IPS-NIHi11 (cell line): ENCODE measurements around the gene DCAF4.
A peak's percentile ranks its signal among the peaks of the same experiment; 100 is the strongest.
"Not testable (repeated sequence)": the region's sequence is repeated elsewhere in the genome, so short reads cannot be mapped to it uniquely, and the experiment has no call there.

ENCODE experiments used
- DNase-seq: peaks from one replicate; pipeline ENCODE4 v3.0.0; 2012; ENCODE audit warnings: mixed read lengths, low spot score

Gene DCAF4

GRCh38 chr14:72932893-72933292 lies 6.6 kb downstream of the DCAF4 start:
- no peak for DNase-seq

GRCh38 chr14:72939630-72940029 lies 13.4 kb downstream of the DCAF4 start:
- DNase-seq, result no peak

- DNase-seq, result no peak
These were observed 15.2 kb downstream of the DCAF4 start for GRCh38 chr14:72941286-72941985.

- peak; percentile 33 for DNase-seq
These were observed 16.7 kb downstream of the DCAF4 start for GRCh38 chr14:72942934-72943333.

DNA sequence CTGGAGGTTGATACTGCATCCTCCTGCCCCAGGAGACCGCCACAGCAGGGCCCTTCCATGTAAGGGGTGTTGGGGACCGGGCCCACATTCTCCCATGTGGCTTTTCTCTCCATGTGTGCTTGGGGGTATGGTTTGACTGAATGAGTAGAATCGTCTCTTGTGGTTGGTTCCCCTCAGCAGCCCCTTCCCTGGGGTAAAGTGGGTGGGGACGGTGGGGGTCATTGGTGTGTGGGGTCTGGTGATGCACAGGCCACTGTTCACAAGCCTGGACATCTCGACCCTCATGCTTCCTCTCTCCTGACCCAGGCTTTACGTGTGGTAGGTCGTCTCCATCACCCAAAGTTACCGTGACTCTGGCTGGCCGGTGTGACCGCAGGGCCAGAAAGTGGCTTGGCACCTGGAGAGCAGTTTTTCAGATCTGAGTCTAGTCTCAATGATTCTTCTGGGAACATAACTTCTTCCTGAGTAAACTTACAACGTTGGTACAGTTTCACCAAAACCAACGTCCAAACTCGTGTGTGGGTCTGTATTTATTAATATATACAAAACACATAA lies 17.7 kb downstream of the DCAF4 start:
- DNase-seq, result no peak

- no peak for DNase-seq
These were observed 19.2 kb downstream of the DCAF4 start for GRCh38 chr14:72945356-72946027.

DNA sequence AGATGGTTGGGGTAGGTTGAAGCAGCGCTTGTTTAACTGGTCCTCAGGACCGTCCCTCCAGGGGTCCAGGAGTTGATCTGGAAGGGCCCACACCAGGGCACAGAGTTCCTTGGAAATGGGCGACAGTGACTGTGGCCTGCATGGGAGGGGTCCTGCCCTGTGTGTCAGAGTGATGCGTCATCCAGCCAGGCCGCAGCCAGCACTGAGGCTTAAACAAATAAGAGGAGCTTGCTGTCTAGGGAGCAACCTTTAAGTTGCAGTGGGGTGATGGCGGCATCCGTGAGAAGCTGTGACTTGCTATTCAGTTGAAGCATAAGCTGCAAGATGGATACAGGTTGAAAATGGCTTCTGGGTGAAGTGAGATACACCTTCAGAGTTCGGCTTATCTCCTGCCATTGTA lies 20.2 kb downstream of the DCAF4 start:
- DNase-seq, result no peak

GRCh38 chr14:72947366-72948160 lies 21.3 kb downstream of the DCAF4 start:
- no peak for DNase-seq

- DNase-seq, result peak; percentile 68
These were observed 22.3 kb downstream of the DCAF4 start for GRCh38 chr14:72948481-72949138.

- no peak for DNase-seq
These were observed 25.9 kb downstream of the DCAF4 start for GRCh38 chr14:72952171-72952570.

DNA sequence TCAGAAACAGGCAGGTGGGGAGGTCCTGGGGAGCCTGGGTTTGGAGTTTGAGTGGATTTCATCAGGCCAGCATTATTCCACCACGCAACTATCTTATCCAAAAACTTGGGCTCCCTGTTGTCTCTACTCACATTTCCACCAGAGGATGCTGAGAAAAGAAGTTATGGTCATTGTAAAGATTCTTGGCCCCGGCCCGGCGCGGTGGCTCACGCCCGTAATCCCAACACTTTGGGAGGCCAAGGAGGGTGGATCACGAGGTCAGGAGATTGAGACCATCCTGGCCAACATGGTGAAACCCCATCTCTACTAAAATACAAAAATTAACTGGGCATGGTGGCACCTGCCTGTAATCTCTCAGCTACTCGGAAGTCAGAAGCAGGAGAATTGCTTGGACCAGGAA lies 30.5 kb downstream of the DCAF4 start:
- not testable (repeated sequence) for DNase-seq

DNA sequence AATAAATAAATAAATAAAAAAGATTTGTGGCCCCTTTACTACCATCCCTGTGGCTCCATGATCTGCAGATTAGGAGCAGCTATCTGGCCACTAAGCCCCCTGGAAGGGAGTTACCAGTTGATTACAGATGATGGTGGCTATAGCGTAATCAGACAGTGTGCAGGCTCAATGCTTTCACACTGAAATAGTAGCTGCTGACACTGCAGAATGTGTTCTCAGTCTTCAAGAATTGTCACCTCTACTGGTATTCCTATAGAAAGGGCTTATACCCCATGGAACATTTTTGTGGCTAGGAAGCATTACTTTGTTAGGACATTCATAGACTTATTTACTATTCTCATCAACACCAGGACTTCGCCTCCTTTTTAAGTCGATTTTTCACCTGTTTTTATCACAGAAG lies 30.9 kb downstream of the DCAF4 start:
- DNase-seq, result no peak

DNA sequence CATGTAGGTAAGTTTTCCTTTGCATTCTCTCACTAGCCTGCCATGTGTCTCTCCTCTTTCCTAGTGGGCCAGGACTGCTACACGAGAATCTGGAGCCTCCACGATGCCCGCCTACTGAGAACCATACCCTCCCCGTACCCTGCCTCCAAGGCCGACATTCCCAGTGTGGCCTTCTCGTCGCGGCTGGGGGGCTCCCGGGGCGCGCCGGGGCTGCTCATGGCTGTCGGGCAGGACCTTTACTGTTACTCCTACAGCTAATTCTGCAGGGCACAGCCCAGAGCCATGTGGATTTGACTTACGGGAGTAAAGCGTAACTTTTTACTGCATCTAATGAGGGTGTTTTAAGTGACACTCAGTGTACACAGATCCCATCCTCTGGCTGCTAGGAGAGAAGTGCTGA lies 32.3 kb downstream of the DCAF4 start:
- no peak for DNase-seq

- DNase-seq, result not testable (repeated sequence)
These were observed 34.8 kb downstream of the DCAF4 start for GRCh38 chr14:72961016-72961415.

GRCh38 chr14:72961579-72962335 lies 35.5 kb downstream of the DCAF4 start:
- no peak for DNase-seq

DNA sequence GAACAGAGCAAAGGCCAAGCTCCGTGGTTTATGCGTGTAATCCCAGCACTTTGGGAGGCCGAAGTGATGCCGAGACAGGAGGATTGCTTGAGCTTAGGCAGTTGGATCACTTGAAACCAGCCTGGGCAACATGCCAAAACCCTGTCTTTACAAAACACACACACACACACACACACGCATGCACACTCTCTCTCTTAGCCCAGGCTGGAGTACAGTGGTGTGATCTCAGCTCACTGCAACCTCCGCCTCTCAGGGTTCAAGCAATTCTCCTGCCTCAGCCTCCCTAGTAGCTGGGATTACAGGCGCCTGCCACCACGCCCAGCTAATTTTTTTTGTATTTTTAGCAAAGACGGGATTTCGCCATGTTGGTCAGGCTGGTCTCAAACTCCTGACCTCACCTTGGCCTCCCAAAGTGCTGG lies 36.1 kb downstream of the DCAF4 start:
- not testable (repeated sequence) for DNase-seq

DNA sequence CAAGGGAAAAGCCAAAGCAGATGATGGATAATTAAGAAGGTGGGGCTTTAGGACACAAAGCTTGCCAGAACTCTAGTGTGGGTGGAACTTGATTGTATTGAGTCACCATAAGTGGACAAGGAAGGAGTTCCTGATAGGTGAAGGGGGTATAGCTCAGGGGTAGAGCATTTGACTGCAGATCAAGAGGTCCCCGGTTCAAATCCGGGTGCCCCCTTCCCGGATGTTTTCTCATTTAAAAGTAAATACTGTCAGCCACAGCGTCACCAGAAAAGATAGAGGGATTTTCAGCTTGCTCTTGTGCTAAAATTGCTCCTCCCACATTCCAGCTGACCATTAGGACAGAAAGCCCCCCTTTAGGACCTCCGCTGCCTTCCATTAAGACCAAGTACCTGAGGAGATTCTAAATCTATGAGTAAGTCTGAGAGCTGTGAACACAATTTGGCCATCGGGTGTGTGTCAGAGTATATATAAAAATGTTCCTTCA lies 36.6 kb downstream of the DCAF4 start:
- peak; percentile 68 for DNase-seq

DNA sequence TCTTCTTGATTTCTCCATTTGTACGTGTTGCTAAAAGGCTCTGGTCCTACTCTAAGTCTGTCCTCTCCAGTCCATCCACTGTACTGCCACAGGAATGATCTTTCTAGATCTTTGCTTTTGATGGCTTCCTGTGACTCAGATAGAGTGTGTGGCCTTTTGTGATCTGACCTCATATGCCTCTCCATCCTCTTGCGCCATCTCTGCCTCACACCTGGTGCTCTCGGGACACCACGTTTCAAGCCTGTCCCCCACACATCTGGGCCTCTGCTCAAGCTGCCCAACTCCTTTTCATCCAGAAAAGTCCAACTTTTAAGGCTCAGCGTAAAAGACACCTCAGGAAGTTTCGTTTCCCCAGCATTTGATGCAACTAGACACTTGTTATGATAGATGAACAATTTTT lies 39.0 kb downstream of the DCAF4 start:
- no peak for DNase-seq

GRCh38 chr14:72966038-72966437 lies 39.8 kb downstream of the DCAF4 start:
- DNase-seq, result no peak

- DNase-seq, result no peak
These were observed 42.1 kb downstream of the DCAF4 start for GRCh38 chr14:72968316-72968715.

DNA sequence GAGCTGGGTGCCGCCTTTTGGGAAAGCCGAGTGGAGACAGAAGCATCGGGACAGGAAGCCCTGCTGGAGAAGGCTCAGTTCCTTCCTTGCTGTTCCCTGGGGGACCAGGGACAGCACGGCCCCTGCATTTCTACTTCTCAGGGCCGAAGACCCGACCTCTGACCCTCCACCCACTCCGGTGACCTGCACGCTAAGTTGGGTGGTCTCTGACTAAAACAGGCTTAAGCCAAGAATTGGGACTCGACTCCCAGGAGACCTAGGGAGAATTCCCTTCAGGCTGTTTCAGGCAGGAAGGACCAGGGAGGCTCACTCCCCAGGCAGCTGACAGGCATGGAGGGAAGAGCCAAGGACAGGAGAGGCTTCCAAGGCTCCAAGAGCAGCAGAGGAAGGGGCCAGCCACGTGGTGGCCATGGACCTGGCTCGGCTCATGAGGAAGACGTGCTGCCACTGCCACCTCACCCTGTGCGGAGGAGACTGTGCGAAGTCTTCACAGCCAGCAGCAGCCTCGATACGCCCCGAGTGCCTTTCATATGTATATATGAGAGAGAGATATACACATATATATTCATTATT lies 43.9 kb downstream of the DCAF4 start:
- DNase-seq, result no peak
